HCT116 (cell line): ENCODE results near the gene CUL9. TPM values are rescaled to one million over a fixed set of nuclear protein-coding genes. Genes with fewer than 3 reads are reported as not detected.

Source experiments
- ATAC-seq: fragments of 200-7000 bp; cut with Tn5 transposase; 2 replicates; pipeline ENCODE4 v1.9.1; 2020; ENCODE audit warnings: mild to moderate bottlenecking, moderate library complexity
- BruUV-seq: library from RNA; stranded (reverse); fragments of 400-500 nt; replicated peaks from 2 replicates; lab custom pipeline; 2021; lab: Mats Ljungman, UMichigan
- CTCF ChIA-PET: fragments of 300-600 bp; sonication (Branson Sonifier 250); formaldehyde crosslinking; loops from one replicate; lab custom pipeline; 2021; ENCODE audit warnings: antibody characterized with exemption; lab: Charles Lee
- POLR2A ChIA-PET: fragments of 300-600, 350-600 bp; sonication (Branson Sonifier 250); formaldehyde crosslinking; loops from one replicate; lab custom pipeline; 2021; ENCODE audit warnings: antibody characterized with exemption; lab: Charles Lee
- RAD21 ChIA-PET, 2 experiments: fragments of 300-600 bp; sonication (Branson Sonifier 250); formaldehyde crosslinking; loops; one replicate each; lab custom pipeline; 2023; ENCODE audit warnings: low total read pairs in 2 of 2; ENCODE audit not compliant: uncharacterized antibody in 2 of 2, unreplicated experiment in 2 of 2, low non-redundant PET in 1 of 2; lab: Charles Lee
- DNase-seq: peaks from one replicate; pipeline ENCODE4 v3.0.0-alpha.2; 2010; ENCODE audit warnings: low read depth, low spot score
- H2AFZ ChIP-seq: fragments of 200-600 bp; shearing (Covaris generic), sonication (generic); 2 replicates; pipeline ENCODE4 v1.6.1; 2017; ENCODE audit warnings: low read depth, mixed run types, mixed read lengths, antibody characterized with exemption, low read length; ENCODE audit not compliant: poor library complexity, severe bottlenecking
- H3K27ac ChIP-seq: 2 replicates; pipeline ENCODE4 v1.5.1; 2012; ENCODE audit warnings: low read depth, low read length
- H3K27me3 ChIP-seq: fragments of 200-600 bp; sonication (generic); 2 replicates; pipeline ENCODE4 v1.6.1; 2016; ENCODE audit warnings: mixed run types, low read length, mixed read lengths; ENCODE audit not compliant: insufficient read depth
- H3K36me3 ChIP-seq, 2 experiments: fragments of 200-500 bp in 1 of 2; fragments of 200-600 bp in 1 of 2; sonication (Bioruptor generic) in 1 of 2; sonication (generic) in 1 of 2; 2 replicates each; pipeline versions ENCODE4 v1.5.1 to v1.6.1; 2014 to 2016; ENCODE audit warnings: low read length in 2 of 2, inconsistent platforms in 1 of 2, mixed read lengths in 1 of 2, mixed run types in 1 of 2; ENCODE audit not compliant: insufficient read depth in 2 of 2, control insufficient read depth in 1 of 2
- H3K4me1 ChIP-seq, 2 experiments: fragments of 200-600 bp in 1 of 2; sonication (generic) in 1 of 2; 2 replicates each; pipeline versions ENCODE4 v1.5.1 to v1.6.1; 2012 to 2017; ENCODE audit warnings: low read length in 2 of 2, inconsistent platforms in 1 of 2, mild to moderate bottlenecking in 1 of 2, mixed read lengths in 1 of 2, mixed run types in 1 of 2, moderate library complexity in 1 of 2; ENCODE audit not compliant: insufficient read depth in 2 of 2, control insufficient read depth in 1 of 2
- H3K4me2 ChIP-seq: fragments of 200-600 bp; sonication (generic); 2 replicates; pipeline ENCODE4 v1.6.1; 2017; ENCODE audit warnings: mixed run types, low read length, mixed read lengths
- H3K4me3 ChIP-seq, 2 experiments: fragments of 200-600 bp in 1 of 2; sonication (generic) in 1 of 2; replicated peaks in 1 of 2; 2 replicates each; pipeline ENCODE4 v1.5.1; 2011 to 2016; ENCODE audit warnings: low read length in 2 of 2, control low read depth in 1 of 2, low read depth in 1 of 2, mild to moderate bottlenecking in 1 of 2, mixed read lengths in 1 of 2, mixed run types in 1 of 2
- H3K79me2 ChIP-seq: fragments of 200-600 bp; sonication (generic); 2 replicates; pipeline ENCODE4 v1.6.1; 2017; ENCODE audit warnings: mild to moderate bottlenecking, mixed run types, low read length, moderate library complexity, mixed read lengths; ENCODE audit not compliant: insufficient read depth
- H3K9ac ChIP-seq: fragments of 200-600 bp; sonication (generic); 2 replicates; pipeline ENCODE4 v1.6.1; 2016; ENCODE audit warnings: low read length, mixed read lengths
- H3K9me2 ChIP-seq: fragments of 200-600 bp; sonication (generic), shearing (Covaris generic); 2 replicates; pipeline ENCODE4 v1.6.1; 2017; ENCODE audit warnings: mixed run types, mild to moderate bottlenecking, moderate library complexity; ENCODE audit not compliant: insufficient read depth
- H3K9me3 ChIP-seq, 2 experiments: fragments of 200-500 bp in 1 of 2; fragments of 200-600 bp in 1 of 2; sonication (Bioruptor generic) in 1 of 2; sonication (generic) in 1 of 2; 2 replicates each; pipeline ENCODE4 v1.6.1; 2014 to 2017; ENCODE audit warnings: low read length in 2 of 2, mixed read lengths in 2 of 2, inconsistent platforms in 1 of 2, low read depth in 1 of 2, mild to moderate bottlenecking in 1 of 2, mixed run types in 1 of 2, moderate library complexity in 1 of 2; ENCODE audit not compliant: control insufficient read depth in 1 of 2, insufficient read depth in 1 of 2
- H4K20me1 ChIP-seq: fragments of 200-600 bp; sonication (generic), shearing (Covaris generic); 2 replicates; pipeline ENCODE4 v1.6.1; 2017; ENCODE audit warnings: mixed run types, mild to moderate bottlenecking, moderate library complexity; ENCODE audit not compliant: insufficient read depth
- CEBPB ChIP-seq: IDR thresholded peaks from 2 replicates; pipeline ENCODE4 v1.6.1; 2012; ENCODE audit warnings: low read depth
- EZH2 ChIP-seq: fragments of 200-600 bp; sonication (generic); IDR thresholded peaks from 2 replicates; pipeline ENCODE4 v1.6.1; 2017; ENCODE audit warnings: antibody characterized with exemption, mixed run types
- EZH2phosphoT487 ChIP-seq: fragments of 200-600 bp; IDR thresholded peaks from 2 replicates; pipeline ENCODE4 v1.6.1; 2018; ENCODE audit warnings: antibody characterized with exemption, borderline replicate concordance
- FOSL1 ChIP-seq: IDR thresholded peaks from 2 replicates; pipeline ENCODE4 v1.6.1; 2012; ENCODE audit warnings: low read depth
- POLR2A ChIP-seq: IDR thresholded peaks from 2 replicates; pipeline ENCODE4 v1.7.0; 2011; ENCODE audit warnings: borderline replicate concordance; ENCODE audit not compliant: insufficient read depth, insufficient read length; ENCODE audit errors: extremely low read depth
- POLR2AphosphoS5 ChIP-seq: IDR thresholded peaks from 2 replicates; pipeline ENCODE4 v1.6.1; 2011; ENCODE audit warnings: mild to moderate bottlenecking, low read depth, low read length, moderate library complexity
- RAD21 ChIP-seq: IDR thresholded peaks from 2 replicates; pipeline ENCODE4 v1.6.1; 2012; ENCODE audit warnings: low read depth, mild to moderate bottlenecking
- REST ChIP-seq: IDR thresholded peaks from 2 replicates; pipeline ENCODE4 v1.6.1; 2012; ENCODE audit warnings: low read depth
- SIN3A ChIP-seq: IDR thresholded peaks from 2 replicates; pipeline ENCODE4 v1.6.1; 2012; ENCODE audit warnings: low read depth
- SP1 ChIP-seq: IDR thresholded peaks from 2 replicates; pipeline ENCODE4 v1.6.1; 2012; ENCODE audit warnings: low read depth
- TCF7L2 ChIP-seq: IDR thresholded peaks from 2 replicates; pipeline ENCODE4 v1.7.0; 2011; ENCODE audit warnings: borderline replicate concordance, inconsistent platforms; ENCODE audit not compliant: insufficient read depth, insufficient read length; ENCODE audit errors: extremely low read depth
- ZBTB33 ChIP-seq: IDR thresholded peaks from 2 replicates; pipeline ENCODE4 v1.6.1; 2011; ENCODE audit warnings: mild to moderate bottlenecking, low read length, moderate library complexity; ENCODE audit not compliant: insufficient replicate concordance; ENCODE audit errors: extremely low read depth
- ZFX ChIP-seq: fragments of 450-650 bp; IDR thresholded peaks from 2 replicates; pipeline ENCODE4 v1.6.1; 2017
- ZNF274 ChIP-seq: fragments of 200-500 bp; sonication (Bioruptor generic); IDR thresholded peaks from 2 replicates; pipeline ENCODE4 v1.6.1; 2014; ENCODE audit warnings: mild to moderate bottlenecking, low read depth, low read length, inconsistent platforms
- intact Hi-C: fragments of 100-400 bp; cut with micrococcal nuclease; formaldehyde crosslinking; loops from 2 replicates; pipeline ENCODE4 v1.10.0; 2022
- total RNA-seq: library from RNA; stranded (reverse); gene quantifications from one replicate; pipeline ENCODE4 v1.2.1, GENCODE V29; 2021; ENCODE audit not compliant: unreplicated experiment

CUL9 gene
- total RNA-seq, 1 experiment from 2014 or later, result 36.5 TPM

- Histone ChIP-seq H3K27ac (no peak overlapping the region), H3K36me3 (no peaks in the 10 kb centered on the region), H3K4me2 (no peak overlapping the region), H3K27me3 (no peaks in the 10 kb centered on the region), H4K20me1 (no peaks in the 10 kb centered on the region), H3K4me1 (peaks cover 3 to 11% of the 10 kb centered on the region in 2 experiments; a peak in 2 of 4 replicates), H3K9ac (no peak overlapping the region), H3K79me2 (no peaks in the 10 kb centered on the region), H3K4me3 (no peak overlapping the region), H2AFZ (no peak overlapping the region), H3K9me3 (no peaks in the 10 kb centered on the region), H3K9me2 (no peaks in the 10 kb centered on the region)
- ChIA-PET POLR2A (no interaction called here), CTCF (no interaction called here), RAD21 (no interaction called here)
- intact Hi-C loops, result no loop called here
- DNase-seq, result no peak
- BruUV-seq, result no TSS peak
- TF ChIP-seq ZBTB33 (no peak), REST (no peak), CEBPB (no peak), ZFX (no peak), EZH2phosphoT487 (no peak), FOSL1 (no peak), SIN3A (no peak), SP1 (no peak), RAD21 (no peak), ZNF274 (no peak), POLR2AphosphoS5 (no peak), POLR2A (no peak), EZH2 (no peak), TCF7L2 (no peak)
- ATAC-seq, result no peak
Measured at GRCh38 chr6:43243664-43244321, 61.8 kb downstream of the CUL9 start.
